Measurements from ENCODE around the gene DEGS1. TPM values are rescaled to one million over a fixed set of nuclear protein-coding genes. Genes with fewer than 3 reads are reported as not detected.
A peak's percentile ranks its signal among the peaks of the same experiment; 100 is the strongest.

Gene DEGS1
- 86.4 and 92.2 TPM in 2 replicates for total RNA-seq (2014; rRNA removed; shearing (Covaris generic))

- Histone ChIP-seq H3K36me3 (peaks cover 12% of the 10 kb centered on the region), H3K27ac (peak within 1 kb of the TSS; percentile 77), H3K4me3 (peak within 1 kb of the TSS; percentile 77), H3K9me3 (replicated peaks) (no peaks in the 10 kb centered on the region), H3K27me3 (no peaks in the 10 kb centered on the region), H3K4me1 (no peaks in the 10 kb centered on the region)
- DNase-seq = peak; percentile 87 to 93
Observed at GRCh38 chr1:224182866-224183590, at the start of gene DEGS1. Gene DEGS1 (plus strand): TSS chr1:224183240. CDS start chr1:224183337, 97 bp downstream.

GRCh38 chr1:224133741-224134299, 49.2 kb upstream of the DEGS1 start:
- no peak overlapping the region for H3K27ac ChIP-seq
- H3K27me3 ChIP-seq = no peaks in the 10 kb centered on the region
- H3K9me3 ChIP-seq (replicated peaks) = no peaks in the 10 kb centered on the region
- no peak for DNase-seq
- H3K36me3 ChIP-seq = peaks cover 52% of the 10 kb centered on the region
- H3K4me3 ChIP-seq = no peak overlapping the region
- no peaks in the 10 kb centered on the region for H3K4me1 ChIP-seq

- Histone ChIP-seq H3K9me3 (replicated peaks) (no peaks in the 10 kb centered on the region), H3K27ac (no peak overlapping the region), H3K36me3 (peaks cover 35% of the 10 kb centered on the region), H3K4me3 (no peak overlapping the region), H3K27me3 (no peaks in the 10 kb centered on the region), H3K4me1 (no peaks in the 10 kb centered on the region)
- no peak for DNase-seq
Observed at GRCh38 chr1:224137518-224137917, 45.5 kb upstream of the DEGS1 start.

GRCh38 chr1:224138198-224138597, 44.8 kb upstream of the DEGS1 start:
- Histone ChIP-seq H3K27me3 (no peaks in the 10 kb centered on the region), H3K9me3 (replicated peaks) (no peaks in the 10 kb centered on the region), H3K36me3 (peaks cover 31% of the 10 kb centered on the region), H3K4me1 (no peaks in the 10 kb centered on the region), H3K27ac (no peak overlapping the region), H3K4me3 (no peak overlapping the region)
- DNase-seq = no peak

GRCh38 chr1:224141693-224142092, 41.3 kb upstream of the DEGS1 start:
- DNase-seq = no peak
- H3K4me1 ChIP-seq = no peaks in the 10 kb centered on the region
- peaks cover 34% of the 10 kb centered on the region for H3K36me3 ChIP-seq
- no peaks in the 10 kb centered on the region for H3K27me3 ChIP-seq
- H3K9me3 ChIP-seq (replicated peaks) = no peaks in the 10 kb centered on the region
- H3K4me3 ChIP-seq = no peak overlapping the region
- no peak overlapping the region for H3K27ac ChIP-seq

GRCh38 chr1:224149709-224150108, 33.3 kb upstream of the DEGS1 start:
- no peaks in the 10 kb centered on the region for H3K9me3 ChIP-seq (replicated peaks)
- H3K4me3 ChIP-seq = no peak overlapping the region
- H3K36me3 ChIP-seq = peaks cover 18% of the 10 kb centered on the region
- H3K4me1 ChIP-seq = peaks cover 3% of the 10 kb centered on the region; the same call in 1 of the 2 replicates
- H3K27ac ChIP-seq = no peak overlapping the region
- DNase-seq = no peak
- H3K27me3 ChIP-seq = no peaks in the 10 kb centered on the region

- DNase-seq = peak; percentile 25 to 41
- Histone ChIP-seq H3K27me3 (no peaks in the 10 kb centered on the region), H3K9me3 (replicated peaks) (no peaks in the 10 kb centered on the region), H3K36me3 (peaks cover 15% of the 10 kb centered on the region), H3K4me1 (peaks cover 3% of the 10 kb centered on the region; the same call in 1 of the 2 replicates), H3K4me3 (no peak overlapping the region), H3K27ac (no peak overlapping the region)
Observed at GRCh38 chr1:224151117-224151516, 31.9 kb upstream of the DEGS1 start.

GRCh38 chr1:224157316-224157715, 25.7 kb upstream of the DEGS1 start:
- Histone ChIP-seq H3K4me1 (no peaks in the 10 kb centered on the region), H3K9me3 (replicated peaks) (no peaks in the 10 kb centered on the region), H3K4me3 (no peak overlapping the region), H3K27me3 (no peaks in the 10 kb centered on the region), H3K27ac (no peak overlapping the region), H3K36me3 (peaks cover 38% of the 10 kb centered on the region)
- no peak for DNase-seq

- Histone ChIP-seq H3K4me1 (no peaks in the 10 kb centered on the region), H3K9me3 (replicated peaks) (no peaks in the 10 kb centered on the region), H3K36me3 (peaks cover 28% of the 10 kb centered on the region), H3K4me3 (no peak overlapping the region), H3K27me3 (no peaks in the 10 kb centered on the region), H3K27ac (no peak overlapping the region)
- no peak for DNase-seq
Observed at GRCh38 chr1:224159541-224159940, 23.5 kb upstream of the DEGS1 start.

- Histone ChIP-seq H3K9me3 (replicated peaks) (no peaks in the 10 kb centered on the region), H3K36me3 (peaks cover 28% of the 10 kb centered on the region), H3K4me3 (no peak overlapping the region), H3K27me3 (no peaks in the 10 kb centered on the region), H3K4me1 (no peaks in the 10 kb centered on the region), H3K27ac (no peak overlapping the region)
- no peak for DNase-seq
Observed at GRCh38 chr1:224160171-224160682, 22.8 kb upstream of the DEGS1 start.

GRCh38 chr1:224162768-224163167, 20.3 kb upstream of the DEGS1 start:
- DNase-seq = no peak
- H3K9me3 ChIP-seq (replicated peaks) = no peaks in the 10 kb centered on the region
- H3K36me3 ChIP-seq = peaks cover 19% of the 10 kb centered on the region
- H3K27ac ChIP-seq = no peak overlapping the region
- H3K27me3 ChIP-seq = no peaks in the 10 kb centered on the region
- no peak overlapping the region for H3K4me3 ChIP-seq
- H3K4me1 ChIP-seq = no peaks in the 10 kb centered on the region

GRCh38 chr1:224163311-224163710, 19.7 kb upstream of the DEGS1 start:
- Histone ChIP-seq H3K27me3 (no peaks in the 10 kb centered on the region), H3K36me3 (peaks cover 13% of the 10 kb centered on the region), H3K4me3 (no peak overlapping the region), H3K27ac (no peak overlapping the region), H3K9me3 (replicated peaks) (no peaks in the 10 kb centered on the region), H3K4me1 (no peaks in the 10 kb centered on the region)
- no peak for DNase-seq

- Histone ChIP-seq H3K9me3 (replicated peaks) (no peaks in the 10 kb centered on the region), H3K27ac (no peak overlapping the region), H3K36me3 (no peaks in the 10 kb centered on the region), H3K4me1 (no peaks in the 10 kb centered on the region; the same call in 1 of the 2 replicates), H3K4me3 (no peak overlapping the region), H3K27me3 (no peaks in the 10 kb centered on the region)
- DNase-seq = no peak
Observed at GRCh38 chr1:224168859-224169380, 14.1 kb upstream of the DEGS1 start.

GRCh38 chr1:224169718-224170270, 13.2 kb upstream of the DEGS1 start:
- Histone ChIP-seq H3K4me3 (no peak overlapping the region), H3K4me1 (no peaks in the 10 kb centered on the region; the same call in 1 of the 2 replicates), H3K27me3 (no peaks in the 10 kb centered on the region), H3K9me3 (replicated peaks) (no peaks in the 10 kb centered on the region), H3K27ac (no peak overlapping the region), H3K36me3 (no peaks in the 10 kb centered on the region)
- DNase-seq = no peak

GRCh38 chr1:224170343-224170742, 12.7 kb upstream of the DEGS1 start:
- Histone ChIP-seq H3K4me1 (no peaks in the 10 kb centered on the region; the same call in 1 of the 2 replicates), H3K9me3 (replicated peaks) (no peaks in the 10 kb centered on the region), H3K27ac (no peak overlapping the region), H3K4me3 (no peak overlapping the region), H3K36me3 (no peaks in the 10 kb centered on the region), H3K27me3 (no peaks in the 10 kb centered on the region)
- DNase-seq = no peak

Measured in SJCRH30 (cell line).